ENCODE measurements around the gene RS1.

RS1 gene

GRCh38 chrX:18613930-18614639, 57.8 kb downstream of the RS1 start:
- in situ Hi-C loops (cut with MboI; ENCODE audit: low sequenced_read_pairs): no loop called here

- in situ Hi-C loops (cut with MboI; ENCODE audit: low sequenced_read_pairs): no loop called here
Measured at GRCh38 chrX:18607966-18608365, 63.9 kb downstream of the RS1 start.

- in situ Hi-C loops (cut with MboI; ENCODE audit: low sequenced_read_pairs): no loop called here
Measured at GRCh38 chrX:18598413-18598812, 73.5 kb downstream of the RS1 start.

GRCh38 chrX:18596096-18596495, 75.8 kb downstream of the RS1 start:
- in situ Hi-C loops (cut with MboI; ENCODE audit: low sequenced_read_pairs): no loop called here

- in situ Hi-C loops (cut with MboI; ENCODE audit: low sequenced_read_pairs): no loop called here
Measured at GRCh38 chrX:18594079-18594478, 77.8 kb downstream of the RS1 start.

GRCh38 chrX:18591834-18592233, 80.1 kb downstream of the RS1 start:
- in situ Hi-C loops (cut with MboI; ENCODE audit: low sequenced_read_pairs): no loop called here

All from HL-60/S4 treated with phorbol 12-myristate 13-acetate at 8.2 ng/mL for 4 days and 3 days (cell line).